Bronchial epithelial cell (primary cell): Measurements from ENCODE around the gene ERP44. TPM values are rescaled to one million over a fixed set of nuclear protein-coding genes. Genes with fewer than 3 reads are reported as not detected.
"Not testable (repeated sequence)": the region's sequence is repeated elsewhere in the genome, so short reads cannot be mapped to it uniquely, and the experiment has no call there.

Source experiments
- DNase-seq: peaks from one replicate; pipeline ENCODE4 v3.0.0-alpha.2; 2010; ENCODE audit warnings: low read depth
- FAIRE-seq: peaks from 2 replicates; lab custom pipeline; 2011; peaks lifted over from hg19 to GRCh38; lab: Jason Lieb, UNC
- H3K27me3 ChIP-seq: 2 replicates; pipeline ENCODE4 v1.5.1; 2011; ENCODE audit warnings: low read length; ENCODE audit not compliant: control insufficient read depth, insufficient read depth
- H3K36me3 ChIP-seq: 2 replicates; pipeline ENCODE4 v1.5.1; 2011; ENCODE audit warnings: low read length; ENCODE audit not compliant: control insufficient read depth, insufficient read depth
- H3K4me3 ChIP-seq: 2 replicates; pipeline ENCODE4 v1.5.1; 2011; ENCODE audit warnings: mild to moderate bottlenecking, low read depth, low read length, control low read depth
- total RNA-seq: library from RNA; depleted of rRNA; stranded (reverse); fragments of >200 nt; gene quantifications from 2 replicates; pipeline ENCODE4 v1.2.1, GENCODE V29; 2014
- TF ChIP-seq, protein P1 (sequence below): IDR thresholded peaks from 2 replicates; pipeline ENCODE4 v1.5.1; 2011; ENCODE audit warnings: mild to moderate bottlenecking, moderate library complexity, low read length, control low read depth, inconsistent platforms; ENCODE audit not compliant: insufficient read depth, severe bottlenecking

The ERP44 gene
- total RNA-seq, 1 donor from 2014 or later, result 6.6 TPM

DNA sequence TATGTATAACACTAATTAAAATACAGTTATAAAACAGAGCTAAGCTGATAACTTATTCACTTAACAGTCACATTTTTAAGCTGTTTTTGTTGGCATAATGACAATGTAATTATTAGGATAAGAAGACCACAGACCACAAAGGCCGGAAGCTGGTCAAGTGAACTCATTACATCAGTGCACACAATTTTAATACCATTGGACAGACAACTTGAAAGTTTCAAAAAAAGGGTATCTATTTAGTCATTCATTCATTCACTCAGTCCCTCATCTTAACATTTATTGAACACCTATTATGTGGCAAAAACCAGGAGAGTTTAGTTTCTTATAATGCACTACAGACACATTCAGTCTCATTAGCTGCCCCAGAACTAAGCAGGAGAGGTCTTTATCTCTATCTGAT, 11.6 kb downstream of the ERP44 start:
- H3K36me3 ChIP-seq, result no peaks in the 10 kb centered on the region
- no peaks in the 10 kb centered on the region for H3K27me3 ChIP-seq
- TF ChIP-seq, protein P1, sequence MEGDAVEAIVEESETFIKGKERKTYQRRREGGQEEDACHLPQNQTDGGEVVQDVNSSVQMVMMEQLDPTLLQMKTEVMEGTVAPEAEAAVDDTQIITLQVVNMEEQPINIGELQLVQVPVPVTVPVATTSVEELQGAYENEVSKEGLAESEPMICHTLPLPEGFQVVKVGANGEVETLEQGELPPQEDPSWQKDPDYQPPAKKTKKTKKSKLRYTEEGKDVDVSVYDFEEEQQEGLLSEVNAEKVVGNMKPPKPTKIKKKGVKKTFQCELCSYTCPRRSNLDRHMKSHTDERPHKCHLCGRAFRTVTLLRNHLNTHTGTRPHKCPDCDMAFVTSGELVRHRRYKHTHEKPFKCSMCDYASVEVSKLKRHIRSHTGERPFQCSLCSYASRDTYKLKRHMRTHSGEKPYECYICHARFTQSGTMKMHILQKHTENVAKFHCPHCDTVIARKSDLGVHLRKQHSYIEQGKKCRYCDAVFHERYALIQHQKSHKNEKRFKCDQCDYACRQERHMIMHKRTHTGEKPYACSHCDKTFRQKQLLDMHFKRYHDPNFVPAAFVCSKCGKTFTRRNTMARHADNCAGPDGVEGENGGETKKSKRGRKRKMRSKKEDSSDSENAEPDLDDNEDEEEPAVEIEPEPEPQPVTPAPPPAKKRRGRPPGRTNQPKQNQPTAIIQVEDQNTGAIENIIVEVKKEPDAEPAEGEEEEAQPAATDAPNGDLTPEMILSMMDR, result no peak
- no peak overlapping the region for H3K4me3 ChIP-seq
- DNase-seq (peak; percentile 64), FAIRE-seq (no peak)

DNA sequence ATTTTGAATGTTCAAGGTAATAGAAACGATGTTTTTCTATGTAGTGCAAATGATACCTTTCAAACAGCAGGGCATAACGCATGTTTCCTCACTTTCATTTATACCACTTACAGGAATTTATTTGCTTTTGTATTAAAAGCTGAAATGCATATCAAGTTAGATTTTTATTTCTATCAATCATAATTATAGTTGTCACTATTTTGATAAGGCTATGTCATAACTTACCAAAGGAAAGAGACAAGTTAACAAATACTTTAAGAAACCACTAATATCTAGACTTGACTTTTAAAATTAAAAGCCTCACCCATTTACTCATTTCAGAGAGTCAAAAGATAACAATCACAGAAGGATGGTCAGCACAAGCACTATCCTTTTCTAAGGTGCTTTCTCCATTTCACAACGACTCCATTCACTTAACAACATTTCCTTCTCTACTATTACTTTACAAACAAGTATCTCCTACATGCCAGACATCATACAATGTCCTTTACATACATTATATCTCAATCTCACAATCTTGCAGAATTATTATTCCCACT, 12.6 kb downstream of the ERP44 start:
- Histone ChIP-seq H3K4me3 (no peak overlapping the region), H3K36me3 (no peaks in the 10 kb centered on the region), H3K27me3 (no peaks in the 10 kb centered on the region)
- DNase-seq (no peak), FAIRE-seq (no peak)
- TF ChIP-seq, protein P1, result no peak

DNA sequence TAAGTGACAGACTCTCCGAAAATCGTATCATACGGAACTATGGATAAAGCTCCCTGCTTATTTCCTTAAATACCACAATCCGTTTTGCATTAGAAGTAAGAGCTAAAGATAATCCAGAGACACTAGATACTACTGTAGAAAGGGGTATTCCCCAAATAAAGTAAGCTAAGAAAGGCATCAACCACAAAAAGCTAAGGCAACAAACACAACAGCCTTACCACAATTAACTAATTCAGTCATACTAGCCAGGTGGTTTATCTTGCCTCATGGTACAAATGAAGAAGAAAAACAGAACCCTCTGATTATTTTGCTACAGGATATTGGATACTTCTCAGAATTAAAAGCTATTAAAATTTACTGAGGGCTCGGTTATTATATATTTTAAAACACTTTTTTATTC, 14.1 kb downstream of the ERP44 start:
- Histone ChIP-seq H3K4me3 (no peak overlapping the region), H3K27me3 (no peaks in the 10 kb centered on the region), H3K36me3 (no peaks in the 10 kb centered on the region)
- no peak for DNase-seq
- no peak for FAIRE-seq
- TF ChIP-seq, protein P1, result no peak

DNA sequence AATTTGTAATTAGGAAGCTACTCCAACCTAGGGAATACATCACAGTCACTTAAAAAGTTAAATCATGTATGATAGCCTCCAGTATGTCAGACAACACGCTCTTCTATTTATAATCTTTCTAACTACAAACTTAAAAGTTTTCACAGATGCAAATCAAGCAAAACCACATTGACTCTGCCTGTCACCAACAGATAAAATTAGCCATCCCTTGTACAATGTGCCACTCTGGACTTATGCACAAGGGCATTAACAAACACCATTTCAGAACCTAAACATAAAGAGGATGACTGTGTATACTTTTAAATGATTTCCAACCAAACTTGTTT, 14.7 kb downstream of the ERP44 start:
- TF ChIP-seq, protein P1, result no peak
- no peaks in the 10 kb centered on the region for H3K27me3 ChIP-seq
- no peak overlapping the region for H3K4me3 ChIP-seq
- no peak for FAIRE-seq
- H3K36me3 ChIP-seq, result no peaks in the 10 kb centered on the region
- no peak for DNase-seq

DNA sequence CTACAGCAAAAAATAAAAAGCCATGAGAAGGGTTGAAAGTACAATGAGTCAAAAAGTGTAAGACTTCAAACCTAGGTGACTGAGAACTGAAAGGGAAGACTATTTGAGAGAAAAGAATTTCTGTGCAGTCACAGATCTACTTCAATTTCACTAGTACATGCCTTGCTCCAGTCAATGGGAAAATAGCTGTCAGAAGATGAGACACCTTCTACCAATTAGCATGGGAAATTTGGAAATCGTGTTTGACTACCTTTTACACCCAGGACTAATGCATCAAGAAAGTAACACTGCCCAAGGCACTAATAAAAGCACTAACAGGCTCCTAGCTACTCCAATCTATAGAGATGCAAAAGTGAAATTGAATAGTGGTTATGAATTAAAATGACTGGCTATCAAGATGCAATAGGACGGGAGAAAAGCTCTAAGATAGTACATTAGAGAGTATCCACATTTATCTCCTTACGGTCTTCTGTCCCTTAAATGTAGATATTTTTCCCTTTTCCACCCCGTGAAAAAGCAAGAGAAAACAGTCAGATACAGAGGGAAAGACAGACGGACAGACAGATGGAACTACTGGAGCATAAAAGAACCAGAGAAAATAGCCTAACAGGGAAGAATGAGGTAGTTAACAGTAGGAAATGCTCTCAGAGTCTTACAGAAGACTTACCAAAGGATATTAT, 15.2 kb downstream of the ERP44 start:
- Histone ChIP-seq H3K4me3 (no peak overlapping the region), H3K27me3 (no peaks in the 10 kb centered on the region), H3K36me3 (no peaks in the 10 kb centered on the region)
- FAIRE-seq (no peak), DNase-seq (no peak)
- TF ChIP-seq, protein P1, result no peak

DNA sequence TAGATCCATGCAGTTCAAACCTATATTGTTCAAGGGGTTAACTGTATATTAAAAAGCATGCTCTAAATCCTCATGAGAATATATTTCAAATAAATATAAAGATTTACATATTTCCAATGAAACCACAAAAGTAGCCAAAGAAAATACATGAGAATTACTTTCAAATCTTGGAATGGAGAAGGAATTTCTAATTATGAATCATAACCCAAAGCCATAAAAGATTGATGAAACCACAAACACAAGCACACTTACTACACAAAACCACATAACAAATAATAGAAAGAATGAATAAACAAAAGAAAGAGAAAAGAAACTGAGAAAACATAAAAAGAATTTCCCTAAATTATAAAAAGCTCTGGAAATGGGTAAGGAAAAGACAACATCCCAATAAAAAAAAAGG, 16.0 kb downstream of the ERP44 start:
- Histone ChIP-seq H3K27me3 (no peaks in the 10 kb centered on the region), H3K36me3 (no peaks in the 10 kb centered on the region), H3K4me3 (no peak overlapping the region)
- TF ChIP-seq, protein P1, result no peak
- DNase-seq (peak; percentile 23), FAIRE-seq (no peak)

DNA sequence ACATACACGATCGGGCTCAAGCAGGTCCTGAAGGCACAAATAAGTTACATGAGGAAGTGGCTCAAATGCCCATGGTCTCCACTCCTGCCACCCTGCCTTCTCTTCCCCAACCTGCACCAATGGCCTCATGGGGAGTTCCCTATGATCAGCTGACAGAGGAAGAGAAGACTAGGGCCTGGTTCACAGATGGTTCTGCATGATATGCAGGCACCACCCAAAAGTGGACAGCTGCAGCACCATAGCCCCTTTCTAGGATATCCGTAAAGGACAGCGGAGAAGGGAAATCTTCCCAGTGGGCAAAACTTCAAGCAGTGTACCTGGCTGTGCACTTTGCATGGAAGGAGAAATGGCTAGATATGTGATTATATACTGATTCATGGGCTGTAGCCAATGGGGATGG, 22.5 kb downstream of the ERP44 start:
- DNase-seq, FAIRE-seq: not testable (repeated sequence)

More for the DNA sequence above, 22.5 kb downstream of the ERP44 start:
- H3K27me3 ChIP-seq, H3K36me3 ChIP-seq, H3K4me3 ChIP-seq: not testable (repeated sequence)
